Glutamatergic neuron (in vitro differentiated cells): ENCODE data around the gene MARCHF10. TPM values are rescaled to one million over a fixed set of nuclear protein-coding genes. Genes with fewer than 3 reads are reported as not detected.

ENCODE experiments used
- DNase-seq: peaks from one replicate; pipeline ENCODE4 v3.0.0; 2022
- H3K27ac Mint-ChIP-seq: one replicate; pipeline ENCODE4 v1.8.0; 2020; ENCODE audit warnings: mild to moderate bottlenecking, mixed read lengths, inconsistent platforms; ENCODE audit not compliant: unreplicated experiment
- H3K27me3 Mint-ChIP-seq: one replicate; pipeline ENCODE4 v1.8.0; 2020; ENCODE audit warnings: mild to moderate bottlenecking, moderate library complexity, mixed read lengths, inconsistent platforms; ENCODE audit not compliant: unreplicated experiment
- H3K36me3 Mint-ChIP-seq: one replicate; pipeline ENCODE4 v1.8.0; 2020; ENCODE audit warnings: mild to moderate bottlenecking, mixed read lengths, inconsistent platforms; ENCODE audit not compliant: unreplicated experiment
- H3K4me1 Mint-ChIP-seq: one replicate; pipeline ENCODE4 v1.8.0; 2020; ENCODE audit warnings: mild to moderate bottlenecking, low read depth, mixed read lengths, inconsistent platforms; ENCODE audit not compliant: unreplicated experiment
- H3K4me3 Mint-ChIP-seq: one replicate; pipeline ENCODE4 v1.8.0; 2020; ENCODE audit warnings: mild to moderate bottlenecking, mixed read lengths, inconsistent platforms; ENCODE audit not compliant: unreplicated experiment
- H3K9me3 Mint-ChIP-seq: one replicate; pipeline ENCODE4 v1.8.0; 2020; ENCODE audit warnings: mild to moderate bottlenecking, moderate library complexity, mixed read lengths, inconsistent platforms; ENCODE audit not compliant: unreplicated experiment
- total RNA-seq: library from RNA; stranded (reverse); fragmentation: NEBNext Ultra II Directional; extraction: Animal tissue kit (Norgen Biotek cat#: 25700); gene quantifications from one replicate; pipeline ENCODE4 v1.2.1, GENCODE V29; 2021; ENCODE audit not compliant: unreplicated experiment
- TF ChIP-seq, protein P1 (sequence below): fragments of 200-600 bp; sonication (generic); IDR thresholded peaks from one replicate; pipeline ENCODE4 v1.5.0; 2021; ENCODE audit not compliant: partially characterized antibody, unreplicated experiment

The MARCHF10 gene
- total RNA-seq, 1 donor from 2014 or later: not detected

- peaks cover 2% of the 10 kb centered on the region for H3K4me1 Mint-ChIP-seq
- DNase-seq: no peak
- TF ChIP-seq, protein P1, sequence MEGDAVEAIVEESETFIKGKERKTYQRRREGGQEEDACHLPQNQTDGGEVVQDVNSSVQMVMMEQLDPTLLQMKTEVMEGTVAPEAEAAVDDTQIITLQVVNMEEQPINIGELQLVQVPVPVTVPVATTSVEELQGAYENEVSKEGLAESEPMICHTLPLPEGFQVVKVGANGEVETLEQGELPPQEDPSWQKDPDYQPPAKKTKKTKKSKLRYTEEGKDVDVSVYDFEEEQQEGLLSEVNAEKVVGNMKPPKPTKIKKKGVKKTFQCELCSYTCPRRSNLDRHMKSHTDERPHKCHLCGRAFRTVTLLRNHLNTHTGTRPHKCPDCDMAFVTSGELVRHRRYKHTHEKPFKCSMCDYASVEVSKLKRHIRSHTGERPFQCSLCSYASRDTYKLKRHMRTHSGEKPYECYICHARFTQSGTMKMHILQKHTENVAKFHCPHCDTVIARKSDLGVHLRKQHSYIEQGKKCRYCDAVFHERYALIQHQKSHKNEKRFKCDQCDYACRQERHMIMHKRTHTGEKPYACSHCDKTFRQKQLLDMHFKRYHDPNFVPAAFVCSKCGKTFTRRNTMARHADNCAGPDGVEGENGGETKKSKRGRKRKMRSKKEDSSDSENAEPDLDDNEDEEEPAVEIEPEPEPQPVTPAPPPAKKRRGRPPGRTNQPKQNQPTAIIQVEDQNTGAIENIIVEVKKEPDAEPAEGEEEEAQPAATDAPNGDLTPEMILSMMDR: no peak
- no peak overlapping the region for H3K4me3 Mint-ChIP-seq
- peaks cover 5% of the 10 kb centered on the region for H3K9me3 Mint-ChIP-seq
- H3K27me3 Mint-ChIP-seq: peaks cover 10% of the 10 kb centered on the region
- no peaks in the 10 kb centered on the region for H3K36me3 Mint-ChIP-seq
- H3K27ac Mint-ChIP-seq: no peak overlapping the region
Measured at GRCh38 chr17:62805234-62805633, 2.9 kb downstream of the MARCHF10 start.

DNA sequence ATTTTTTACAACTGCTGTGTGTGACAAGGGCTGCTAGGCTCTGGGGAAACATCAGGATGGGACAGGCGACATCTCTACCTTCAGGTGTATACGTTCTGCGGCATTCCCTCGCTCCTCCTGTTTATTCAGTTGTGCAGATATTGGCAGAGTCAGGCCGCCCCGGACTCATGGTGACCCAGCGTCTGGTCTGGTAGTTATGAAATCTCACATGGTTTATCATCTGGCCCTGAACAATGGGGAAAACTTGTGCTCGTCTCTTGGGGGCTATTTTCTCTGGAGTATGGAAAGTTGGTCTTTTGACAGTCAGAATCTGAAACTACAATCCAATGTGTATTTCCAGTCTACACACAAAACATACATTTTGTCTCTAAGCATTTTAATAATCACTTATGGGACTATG is 3.3 kb downstream of the MARCHF10 start:
- Mint-ChIP-seq H3K36me3 (no peaks in the 10 kb centered on the region), H3K27me3 (peaks cover 10% of the 10 kb centered on the region), H3K9me3 (peaks cover 5% of the 10 kb centered on the region), H3K4me1 (peaks cover 2% of the 10 kb centered on the region), H3K4me3 (no peak overlapping the region), H3K27ac (no peak overlapping the region)
- TF ChIP-seq, protein P1: no peak
- DNase-seq: no peak

DNA sequence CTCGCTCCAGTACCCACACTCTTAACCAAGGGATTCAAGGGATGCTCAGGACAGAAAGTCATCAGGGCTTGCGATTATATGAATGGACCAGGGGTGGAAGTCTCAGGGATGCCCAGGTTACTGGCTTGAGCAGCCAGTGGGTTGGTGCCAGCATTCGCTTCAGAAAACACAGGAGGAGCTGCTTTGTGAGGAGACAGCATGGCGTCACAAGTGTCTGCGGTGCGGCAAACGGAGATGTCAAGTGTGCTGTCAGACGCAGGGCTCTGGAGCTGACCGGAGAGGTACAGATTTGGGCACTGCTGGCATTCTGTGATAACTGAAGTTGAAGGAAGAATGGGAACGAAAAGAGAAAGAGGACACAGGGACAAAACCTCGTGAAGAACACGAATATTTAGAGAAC is 4.1 kb downstream of the MARCHF10 start:
- TF ChIP-seq, protein P1: no peak
- H3K36me3 Mint-ChIP-seq: no peaks in the 10 kb centered on the region
- no peak for DNase-seq
- peaks cover 5% of the 10 kb centered on the region for H3K9me3 Mint-ChIP-seq
- H3K27ac Mint-ChIP-seq: no peak overlapping the region
- H3K4me1 Mint-ChIP-seq: peaks cover 2% of the 10 kb centered on the region
- H3K27me3 Mint-ChIP-seq: peaks cover 8% of the 10 kb centered on the region
- H3K4me3 Mint-ChIP-seq: no peak overlapping the region

- TF ChIP-seq, protein P1: no peak
- no peak overlapping the region for H3K27ac Mint-ChIP-seq
- peak; percentile 77 for DNase-seq
Measured at GRCh38 chr17:62802561-62803205, 5.4 kb downstream of the MARCHF10 start.

GRCh38 chr17:62801553-62802114 is 6.5 kb downstream of the MARCHF10 start:
- peaks cover 7% of the 10 kb centered on the region for H3K27me3 Mint-ChIP-seq
- DNase-seq: no peak
- TF ChIP-seq, protein P1: no peak
- H3K9me3 Mint-ChIP-seq: peaks cover 5% of the 10 kb centered on the region
- peaks cover 2% of the 10 kb centered on the region for H3K4me1 Mint-ChIP-seq
- no peak overlapping the region for H3K4me3 Mint-ChIP-seq
- H3K36me3 Mint-ChIP-seq: no peaks in the 10 kb centered on the region
- no peak overlapping the region for H3K27ac Mint-ChIP-seq

More at GRCh38 chr17:62802561-62803205, 5.4 kb downstream of the MARCHF10 start:
- H3K36me3 Mint-ChIP-seq: no peaks in the 10 kb centered on the region
- peaks cover 8% of the 10 kb centered on the region for H3K27me3 Mint-ChIP-seq
- peak overlapping the region; percentile 4 for H3K4me3 Mint-ChIP-seq
- H3K9me3 Mint-ChIP-seq: peaks cover 5% of the 10 kb centered on the region
- H3K4me1 Mint-ChIP-seq: peaks cover 2% of the 10 kb centered on the region
